Loucy (cell line): ENCODE results near the gene RAPH1.

ENCODE experiments used
- H2AFZ ChIP-seq: fragments of 200-600 bp; sonication (generic); 2 replicates; pipeline ENCODE4 v1.6.0; 2016; ENCODE audit warnings: antibody characterized with exemption, mild to moderate bottlenecking, low read length, moderate library complexity
- H3F3A ChIP-seq: fragments of 200-600 bp; 2 replicates; pipeline ENCODE4 v1.6.0; 2016; ENCODE audit warnings: antibody characterized with exemption, low read depth, mild to moderate bottlenecking
- H3K27me3 ChIP-seq: fragments of 200-600 bp; sonication (generic); 2 replicates; pipeline ENCODE4 v1.6.1; 2014; ENCODE audit warnings: low read length, mild to moderate bottlenecking; ENCODE audit not compliant: insufficient read depth, poor library complexity, severe bottlenecking
- H3K36me3 ChIP-seq: fragments of 200-600 bp; sonication (generic); 2 replicates; pipeline ENCODE4 v1.6.1; 2016; ENCODE audit warnings: low read length; ENCODE audit not compliant: insufficient read depth
- H3K4me1 ChIP-seq: fragments of 200-600 bp; sonication (generic); 2 replicates; pipeline ENCODE4 v1.5.1; 2014; ENCODE audit warnings: low read length, mild to moderate bottlenecking; ENCODE audit not compliant: insufficient read depth, poor library complexity, severe bottlenecking
- H3K4me2 ChIP-seq: fragments of 200-600 bp; sonication (generic); 2 replicates; pipeline ENCODE4 v1.6.0; 2014; ENCODE audit warnings: antibody characterized with exemption, low read length, low read depth, mild to moderate bottlenecking; ENCODE audit not compliant: poor library complexity, severe bottlenecking
- H3K4me3 ChIP-seq: fragments of 200-600 bp; sonication (generic); 2 replicates; pipeline ENCODE4 v1.5.1; 2014; ENCODE audit warnings: low read length, mild to moderate bottlenecking, mixed read lengths; ENCODE audit not compliant: poor library complexity, severe bottlenecking
- H3K79me2 ChIP-seq: fragments of 200-600 bp; sonication (generic); 2 replicates; pipeline ENCODE4 v1.6.1; 2014; ENCODE audit warnings: low read length; ENCODE audit not compliant: insufficient read depth
- H3K9ac ChIP-seq: fragments of 200-600 bp; sonication (generic); 2 replicates; pipeline ENCODE4 v1.6.0; 2014; ENCODE audit warnings: mild to moderate bottlenecking, low read depth, low read length, moderate library complexity; ENCODE audit not compliant: poor library complexity, severe bottlenecking
- H3K9me2 ChIP-seq: fragments of 200-600 bp; sonication (generic); replicated peaks from 2 replicates; pipeline ENCODE4 v1.6.1; 2016; ENCODE audit warnings: low read depth, low read length, mixed read lengths
- H3K9me3 ChIP-seq: fragments of 200-600 bp; sonication (generic); 2 replicates; pipeline ENCODE4 v1.6.1; 2014; ENCODE audit warnings: mild to moderate bottlenecking, antibody characterized with exemption, low read length, low read depth; ENCODE audit not compliant: insufficient read depth
- H4K20me1 ChIP-seq: fragments of 200-600 bp; sonication (generic); 2 replicates; pipeline ENCODE4 v1.6.0; 2014; ENCODE audit warnings: antibody characterized with exemption, low read length, mild to moderate bottlenecking; ENCODE audit not compliant: insufficient read depth, poor library complexity, severe bottlenecking
- EZH2phosphoT487 ChIP-seq: fragments of 200-600 bp; IDR thresholded peaks from 2 replicates; pipeline ENCODE4 v1.6.1; 2018; ENCODE audit warnings: antibody characterized with exemption, mild to moderate bottlenecking, moderate library complexity, borderline replicate concordance
- TF ChIP-seq, protein P1 (sequence below): fragments of 200-600 bp; sonication (generic); conservative IDR thresholded peaks from 2 replicates; pipeline ENCODE4 v1.5.1; 2014; ENCODE audit warnings: mild to moderate bottlenecking, antibody characterized with exemption, low read length

The RAPH1 gene

DNA sequence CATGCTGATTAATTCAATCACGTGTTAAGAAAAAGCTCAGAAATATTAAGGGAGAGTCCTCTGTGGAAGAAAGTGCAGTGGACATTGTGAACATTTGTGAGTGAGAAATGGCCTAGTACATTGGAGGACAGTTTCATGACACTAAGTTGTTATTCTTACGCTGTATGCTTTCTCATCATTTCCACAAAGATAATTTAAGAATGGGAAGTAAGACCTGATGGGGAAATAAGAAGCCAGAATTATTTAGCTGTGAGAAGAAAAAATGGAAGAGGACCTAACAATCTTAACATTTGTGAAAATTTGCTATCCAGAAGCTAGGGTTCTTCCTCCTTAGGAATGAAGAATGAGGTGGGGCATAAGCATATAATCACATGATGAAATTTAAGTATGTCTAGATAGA lies 15.2 kb upstream of the RAPH1 start:
- Histone ChIP-seq H3K27me3 (no peaks in the 10 kb centered on the region), H3K79me2 (no peaks in the 10 kb centered on the region), H3K9ac (no peak overlapping the region), H3K4me3 (no peak overlapping the region), H3K4me1 (no peaks in the 10 kb centered on the region), H2AFZ (no peak overlapping the region), H3K9me3 (no peaks in the 10 kb centered on the region), H3F3A (no peaks in the 10 kb centered on the region), H4K20me1 (no peaks in the 10 kb centered on the region), H3K4me2 (no peak overlapping the region), H3K9me2 (no peaks in the 10 kb centered on the region), H3K36me3 (no peaks in the 10 kb centered on the region)
- TF ChIP-seq, protein P1, sequence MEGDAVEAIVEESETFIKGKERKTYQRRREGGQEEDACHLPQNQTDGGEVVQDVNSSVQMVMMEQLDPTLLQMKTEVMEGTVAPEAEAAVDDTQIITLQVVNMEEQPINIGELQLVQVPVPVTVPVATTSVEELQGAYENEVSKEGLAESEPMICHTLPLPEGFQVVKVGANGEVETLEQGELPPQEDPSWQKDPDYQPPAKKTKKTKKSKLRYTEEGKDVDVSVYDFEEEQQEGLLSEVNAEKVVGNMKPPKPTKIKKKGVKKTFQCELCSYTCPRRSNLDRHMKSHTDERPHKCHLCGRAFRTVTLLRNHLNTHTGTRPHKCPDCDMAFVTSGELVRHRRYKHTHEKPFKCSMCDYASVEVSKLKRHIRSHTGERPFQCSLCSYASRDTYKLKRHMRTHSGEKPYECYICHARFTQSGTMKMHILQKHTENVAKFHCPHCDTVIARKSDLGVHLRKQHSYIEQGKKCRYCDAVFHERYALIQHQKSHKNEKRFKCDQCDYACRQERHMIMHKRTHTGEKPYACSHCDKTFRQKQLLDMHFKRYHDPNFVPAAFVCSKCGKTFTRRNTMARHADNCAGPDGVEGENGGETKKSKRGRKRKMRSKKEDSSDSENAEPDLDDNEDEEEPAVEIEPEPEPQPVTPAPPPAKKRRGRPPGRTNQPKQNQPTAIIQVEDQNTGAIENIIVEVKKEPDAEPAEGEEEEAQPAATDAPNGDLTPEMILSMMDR: no peak
- no peak for TF ChIP-seq EZH2phosphoT487

DNA sequence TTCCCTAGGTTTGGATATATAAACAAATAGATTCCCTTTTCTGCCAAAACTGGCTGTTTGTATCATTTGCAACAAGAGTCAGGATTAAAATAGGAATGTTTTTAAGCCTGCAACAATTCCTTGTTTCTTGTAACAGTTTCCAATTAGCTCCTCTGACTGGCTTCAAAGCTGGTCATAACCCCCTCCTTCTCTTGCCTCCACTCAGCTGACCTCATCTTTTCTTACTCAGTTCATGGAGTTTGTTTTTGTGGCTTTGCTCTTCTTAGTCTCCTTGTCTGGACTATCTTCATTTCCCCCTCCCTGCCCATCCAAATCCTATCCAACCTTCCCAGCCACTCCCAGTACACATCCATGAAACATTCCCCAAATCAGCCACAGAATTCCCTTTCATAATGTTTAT lies 14.3 kb upstream of the RAPH1 start:
- Histone ChIP-seq H3K4me2 (no peak overlapping the region), H3K9me3 (no peaks in the 10 kb centered on the region), H3K36me3 (no peaks in the 10 kb centered on the region), H3K79me2 (no peaks in the 10 kb centered on the region), H3F3A (no peaks in the 10 kb centered on the region), H2AFZ (no peak overlapping the region), H3K4me1 (no peaks in the 10 kb centered on the region), H3K9me2 (no peaks in the 10 kb centered on the region), H4K20me1 (no peaks in the 10 kb centered on the region), H3K27me3 (no peaks in the 10 kb centered on the region), H3K4me3 (no peak overlapping the region), H3K9ac (no peak overlapping the region)
- TF ChIP-seq, protein P1: no peak
- TF ChIP-seq EZH2phosphoT487: no peak

DNA sequence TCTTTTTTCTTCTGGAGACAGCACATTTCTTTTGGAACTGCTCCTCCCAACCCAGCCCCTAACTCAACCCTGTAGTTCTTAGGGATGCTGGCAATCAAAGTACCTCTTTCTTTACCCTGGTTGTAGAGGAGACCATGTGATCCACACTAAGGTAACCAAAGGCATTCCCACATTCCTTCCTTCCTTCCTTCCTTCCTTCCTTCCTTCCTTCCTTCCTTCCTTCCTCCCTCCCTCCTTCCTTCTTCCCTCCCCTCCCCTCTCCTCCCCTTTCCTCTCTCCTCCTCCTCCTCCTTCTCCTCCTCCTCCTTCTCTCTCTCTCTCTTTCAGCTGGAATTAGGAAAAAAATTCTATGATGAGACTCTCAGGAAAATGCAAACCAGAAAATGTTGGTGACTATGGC lies 13.8 kb upstream of the RAPH1 start:
- TF ChIP-seq, protein P1: no peak
- TF ChIP-seq EZH2phosphoT487: no peak
- H3K9me3 ChIP-seq: no peaks in the 10 kb centered on the region
- no peaks in the 10 kb centered on the region for H4K20me1 ChIP-seq
- no peak overlapping the region for H3K4me3 ChIP-seq
- no peaks in the 10 kb centered on the region for H3K9me2 ChIP-seq
- no peak overlapping the region for H2AFZ ChIP-seq
- no peaks in the 10 kb centered on the region for H3K27me3 ChIP-seq
- H3K4me1 ChIP-seq: no peaks in the 10 kb centered on the region
- H3K79me2 ChIP-seq: no peaks in the 10 kb centered on the region
- no peaks in the 10 kb centered on the region for H3K36me3 ChIP-seq
- H3F3A ChIP-seq: no peaks in the 10 kb centered on the region
- no peak overlapping the region for H3K9ac ChIP-seq
- no peak overlapping the region for H3K4me2 ChIP-seq
